Measurements from ENCODE around the gene B3GALT4. TPM values are rescaled to one million over a fixed set of nuclear protein-coding genes. Genes with fewer than 3 reads are reported as not detected.

Gene B3GALT4
- total and polyA plus RNA-seq, 2 of the 13 experiments (the other 11 are each of a cell fraction or from before 2014, with no cell fraction given) = 0.04 to 0.27 TPM

GRCh38 chr6:33248932-33249731, 27.8 kb upstream of the B3GALT4 start (continued):
- TF ChIP-seq ZNF503 (CRISPR knock-in tag; IDR thresholded peaks at IDR 0.05) (no peak), SMARCC2 (IDR thresholded peaks at IDR 0.05) (no peak), ZNF205 (CRISPR knock-in tag; IDR thresholded peaks at IDR 0.05) (peak; percentile 75), LCORL (IDR thresholded peaks at IDR 0.05) (no peak), LCORL (CRISPR knock-in tag; IDR thresholded peaks at IDR 0.05) (peak; percentile 94), DBP (CRISPR knock-in tag; IDR thresholded peaks at IDR 0.05; ENCODE audit: not compliant biosample characterization) (no peak), RARA (CRISPR knock-in tag; IDR thresholded peaks at IDR 0.05) (peak; percentile 65), ZNF234 (CRISPR knock-in tag; conservative IDR thresholded peaks at IDR 0.05) (0 out of 2 replicates have a peak, but pooled peaks have one; percentile 63), ZNF879 (CRISPR knock-in tag; IDR thresholded peaks at IDR 0.05) (no peak), SUZ12 (IDR thresholded peaks at IDR 0.05; ENCODE audit: low read depth, low read length) (no peak), ZNF18 (CRISPR knock-in tag; IDR thresholded peaks at IDR 0.05; ENCODE audit: insufficient replicate concordance) (peak; percentile 56), RFXANK (CRISPR knock-in tag; IDR thresholded peaks at IDR 0.05) (peak; percentile 88), DDIT3 (CRISPR knock-in tag; IDR thresholded peaks at IDR 0.05) (no peak), ZFP62 (CRISPR knock-in tag; IDR thresholded peaks at IDR 0.05) (no peak), ZNF292 (CRISPR knock-in tag; IDR thresholded peaks at IDR 0.05; ENCODE audit: borderline replicate concordance, low read depth) (no peak), ZNF30 (CRISPR knock-in tag; IDR thresholded peaks at IDR 0.05) (no peak), ZFAT (CRISPR knock-in tag; conservative IDR thresholded peaks at IDR 0.05) (no peak), ZSCAN20 (CRISPR knock-in tag; IDR thresholded peaks at IDR 0.05; ENCODE audit: borderline replicate concordance) (peak; percentile 71; the same call in 1 of the 2 replicates), CEBPZ (IDR thresholded peaks at IDR 0.05; ENCODE audit: low read length) (no peak)
